ENCODE data around the gene SLC8A1. TPM values are rescaled to one million over a fixed set of nuclear protein-coding genes. Genes with fewer than 3 reads are reported as not detected.

The SLC8A1 gene
- total RNA-seq, 2 donors from 2014 or later: 4.7 to 6.3 TPM

DNA sequence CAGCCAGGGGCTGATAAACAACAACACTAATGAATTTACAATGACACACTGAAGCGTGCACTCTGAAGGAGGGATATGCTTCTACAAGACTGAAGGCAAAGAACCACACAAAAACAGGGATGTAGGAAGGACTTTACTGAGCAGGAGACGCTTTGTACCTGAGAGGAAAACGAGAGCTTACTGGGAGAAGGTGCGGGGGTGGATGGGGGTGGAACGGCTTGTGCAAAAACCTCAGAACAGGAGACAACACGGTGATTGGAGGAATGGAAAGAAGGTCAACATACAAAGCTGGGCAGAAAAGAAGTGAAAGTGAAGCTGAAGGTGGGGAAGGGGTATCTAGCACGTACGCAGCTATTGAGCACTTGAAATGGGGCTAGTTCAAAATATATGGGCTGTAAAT lies 93.1 kb downstream of the SLC8A1 start:
- no peaks in the 10 kb centered on the region for H3K4me1 ChIP-seq (ENCODE audit: control insufficient read depth, insufficient read depth, low read length)
- Mint-ChIP-seq H3K36me3 (ENCODE audit: low read depth) (no peaks in the 10 kb centered on the region), H3K4me3 (no peak overlapping the region), H3K27me3 (ENCODE audit: insufficient read depth) (no peaks in the 10 kb centered on the region), H3K27ac (no peak overlapping the region), H3K4me1 (peaks cover 7% of the 10 kb centered on the region), H3K9me3 (no peaks in the 10 kb centered on the region)
- H3K9me3 ChIP-seq (ENCODE audit: control insufficient read depth, low read length): no peaks in the 10 kb centered on the region
- H3K36me3 ChIP-seq (ENCODE audit: control insufficient read depth, insufficient read depth, low read length): no peaks in the 10 kb centered on the region
- H3K27ac ChIP-seq (ENCODE audit: low read depth, low read length): no peak overlapping the region
- TF ChIP-seq, protein P1, sequence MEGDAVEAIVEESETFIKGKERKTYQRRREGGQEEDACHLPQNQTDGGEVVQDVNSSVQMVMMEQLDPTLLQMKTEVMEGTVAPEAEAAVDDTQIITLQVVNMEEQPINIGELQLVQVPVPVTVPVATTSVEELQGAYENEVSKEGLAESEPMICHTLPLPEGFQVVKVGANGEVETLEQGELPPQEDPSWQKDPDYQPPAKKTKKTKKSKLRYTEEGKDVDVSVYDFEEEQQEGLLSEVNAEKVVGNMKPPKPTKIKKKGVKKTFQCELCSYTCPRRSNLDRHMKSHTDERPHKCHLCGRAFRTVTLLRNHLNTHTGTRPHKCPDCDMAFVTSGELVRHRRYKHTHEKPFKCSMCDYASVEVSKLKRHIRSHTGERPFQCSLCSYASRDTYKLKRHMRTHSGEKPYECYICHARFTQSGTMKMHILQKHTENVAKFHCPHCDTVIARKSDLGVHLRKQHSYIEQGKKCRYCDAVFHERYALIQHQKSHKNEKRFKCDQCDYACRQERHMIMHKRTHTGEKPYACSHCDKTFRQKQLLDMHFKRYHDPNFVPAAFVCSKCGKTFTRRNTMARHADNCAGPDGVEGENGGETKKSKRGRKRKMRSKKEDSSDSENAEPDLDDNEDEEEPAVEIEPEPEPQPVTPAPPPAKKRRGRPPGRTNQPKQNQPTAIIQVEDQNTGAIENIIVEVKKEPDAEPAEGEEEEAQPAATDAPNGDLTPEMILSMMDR (conservative IDR thresholded peaks at IDR 0.05): no peak
- no peak for DNase-seq
- no peak overlapping the region for H3K4me3 ChIP-seq (ENCODE audit: low read length)
- 89 to 92% methylated on average over 5 to 8 of the region's 8 CpGs for WGBS, 2 experiments (ENCODE audit: insufficient coverage in 1 of 2, insufficient read length in 1 of 2)
- no peaks in the 10 kb centered on the region for H3K27me3 ChIP-seq (ENCODE audit: control insufficient read depth, insufficient read depth, low read length, poor library complexity, severe bottlenecking)
- H3K9ac ChIP-seq (ENCODE audit: extremely low read depth, low read length, poor library complexity, severe bottlenecking): no peak overlapping the region

- peaks cover 7% of the 10 kb centered on the region for H3K4me1 Mint-ChIP-seq
- no peaks in the 10 kb centered on the region for H3K27me3 Mint-ChIP-seq (ENCODE audit: insufficient read depth)
- TF ChIP-seq, protein P1 (conservative IDR thresholded peaks at IDR 0.05): no peak
- peaks cover 3% of the 10 kb centered on the region for H3K4me1 ChIP-seq (ENCODE audit: control insufficient read depth, insufficient read depth, low read length)
- no peak overlapping the region for H3K9ac ChIP-seq (ENCODE audit: extremely low read depth, low read length, poor library complexity, severe bottlenecking)
- H3K36me3 ChIP-seq (ENCODE audit: control insufficient read depth, insufficient read depth, low read length): no peaks in the 10 kb centered on the region
- DNase-seq: no peak
- no peak overlapping the region for H3K4me3 ChIP-seq (ENCODE audit: low read length)
- WGBS, 2 experiments (ENCODE audit: insufficient coverage in 1 of 2, insufficient read length in 1 of 2): 91 to 100% methylated on average over 1 to 3 of the region's 3 CpGs
- H3K9me3 Mint-ChIP-seq: no peaks in the 10 kb centered on the region
- no peaks in the 10 kb centered on the region for H3K9me3 ChIP-seq (ENCODE audit: control insufficient read depth, low read length)
- H3K27ac ChIP-seq (ENCODE audit: low read depth, low read length): no peak overlapping the region
- H3K4me3 Mint-ChIP-seq: no peak overlapping the region
- H3K27me3 ChIP-seq (ENCODE audit: control insufficient read depth, insufficient read depth, low read length, poor library complexity, severe bottlenecking): no peaks in the 10 kb centered on the region
- no peak overlapping the region for H3K27ac Mint-ChIP-seq
- H3K36me3 Mint-ChIP-seq (ENCODE audit: low read depth): no peaks in the 10 kb centered on the region
These were observed 94.2 kb downstream of the SLC8A1 start for GRCh38 chr2:40357667-40358066.

- Mint-ChIP-seq H3K9me3 (no peaks in the 10 kb centered on the region), H3K4me1 (peaks cover 7% of the 10 kb centered on the region), H3K27me3 (ENCODE audit: insufficient read depth) (no peaks in the 10 kb centered on the region), H3K27ac (no peak overlapping the region), H3K36me3 (ENCODE audit: low read depth) (no peaks in the 10 kb centered on the region), H3K4me3 (no peak overlapping the region)
- H3K27ac ChIP-seq (ENCODE audit: low read depth, low read length): no peak overlapping the region
- no peaks in the 10 kb centered on the region for H3K27me3 ChIP-seq (ENCODE audit: control insufficient read depth, insufficient read depth, low read length, poor library complexity, severe bottlenecking)
- peaks cover 5% of the 10 kb centered on the region for H3K4me1 ChIP-seq (ENCODE audit: control insufficient read depth, insufficient read depth, low read length)
- TF ChIP-seq, protein P1 (conservative IDR thresholded peaks at IDR 0.05): no peak
- DNase-seq: no peak
- H3K9ac ChIP-seq (ENCODE audit: extremely low read depth, low read length, poor library complexity, severe bottlenecking): no peak overlapping the region
- H3K4me3 ChIP-seq (ENCODE audit: low read length): no peak overlapping the region
- H3K36me3 ChIP-seq (ENCODE audit: control insufficient read depth, insufficient read depth, low read length): no peaks in the 10 kb centered on the region
- no peaks in the 10 kb centered on the region for H3K9me3 ChIP-seq (ENCODE audit: control insufficient read depth, low read length)
- 84 to 93% methylated on average over 3 of the region's 3 CpGs for WGBS, 2 experiments (ENCODE audit: insufficient coverage in 1 of 2, insufficient read length in 1 of 2)
These were observed 96.4 kb downstream of the SLC8A1 start for GRCh38 chr2:40355451-40355850.
